ENCODE data around the gene ANKFN1. TPM values are rescaled to one million over a fixed set of nuclear protein-coding genes. Genes with fewer than 3 reads are reported as not detected.

Gene ANKFN1
- total RNA-seq, 1 experiment from 2014 or later = not detected

GRCh38 chr17:56178203-56178602 is 24.9 kb downstream of the ANKFN1 start:
- Mint-ChIP-seq H3K4me1 (peaks cover 11 to 23% of the 10 kb centered on the region in 2 experiments), H3K36me3 (ENCODE audit: insufficient read depth in 1 of 3, low read depth in 3 of 3) (no peaks in the 10 kb centered on the region), H3K27me3 (ENCODE audit: low read depth) (no peaks in the 10 kb centered on the region), H3K4me3 (no peak overlapping the region), H3K9me3 (no peaks in the 10 kb centered on the region), H3K27ac (no peak overlapping the region)
- Histone ChIP-seq H3K14ac (ENCODE audit: insufficient read depth, low read length) (no peak overlapping the region), H4K20me1 (ENCODE audit: control insufficient read depth, insufficient read depth, insufficient read length) (no peaks in the 10 kb centered on the region), H2AK5ac (ENCODE audit: insufficient read length, low read length) (no peak overlapping the region), H3K27ac (ENCODE audit: insufficient read length, low read depth, low read length) (no peak overlapping the region), H2BK5ac (ENCODE audit: insufficient read length, low read length) (no peak overlapping the region), H3K79me2 (ENCODE audit: insufficient read depth, low read length) (no peaks in the 10 kb centered on the region; the same call in 1 of the 2 replicates), H3K4me2 (ENCODE audit: insufficient read depth, insufficient read length, low read length) (no peak overlapping the region), H3K23ac (ENCODE audit: insufficient read length, low read depth, low read length) (no peak overlapping the region), H3K27me3 (ENCODE audit: insufficient read depth, low read length) (no peaks in the 10 kb centered on the region), H3K56ac (ENCODE audit: insufficient read length, low read depth, low read length) (no peak overlapping the region), H2BK120ac (ENCODE audit: low read depth, low read length, poor library complexity, severe bottlenecking) (no peak overlapping the region), H4K91ac (ENCODE audit: insufficient read length, low read depth, low read length) (no peak overlapping the region), H3K18ac (ENCODE audit: insufficient read length, low read depth, low read length) (no peak overlapping the region), H3K4me1 (ENCODE audit: insufficient read depth, low read length) (no peaks in the 10 kb centered on the region), H3K9ac (ENCODE audit: extremely low read depth, insufficient read length, low read length) (no peak overlapping the region), H4K5ac (ENCODE audit: insufficient read length, low read depth, low read length) (no peak overlapping the region), H3T11ph (ENCODE audit: low read length) (no peak overlapping the region), H3K4ac (ENCODE audit: low read depth, low read length) (no peak overlapping the region), H2AFZ (ENCODE audit: low read length) (no peak overlapping the region), H2BK20ac (ENCODE audit: low read depth, low read length, poor library complexity, severe bottlenecking) (no peak overlapping the region), H3K9me3 (ENCODE audit: control insufficient read depth, low read depth, low read length) (no peaks in the 10 kb centered on the region), H3K79me1 (ENCODE audit: insufficient read depth, low read depth, low read length, poor library complexity, severe bottlenecking) (no peaks in the 10 kb centered on the region), H4K8ac (replicated peaks; ENCODE audit: insufficient read length, low read depth, low read length) (no peak overlapping the region), H2BK12ac (ENCODE audit: insufficient read length, low read depth, low read length) (no peak overlapping the region), H2BK15ac (ENCODE audit: low read depth, low read length) (no peak overlapping the region), H3K23me2 (ENCODE audit: insufficient read length, low read depth, low read length, poor library complexity, severe bottlenecking) (no peaks in the 10 kb centered on the region)
- WGBS (ENCODE audit: extremely low coverage, insufficient read length, low lambda C conversion rate) = no CpG with 5 or more reads among the region's 5 CpGs
- TF ChIP-seq, protein P1, sequence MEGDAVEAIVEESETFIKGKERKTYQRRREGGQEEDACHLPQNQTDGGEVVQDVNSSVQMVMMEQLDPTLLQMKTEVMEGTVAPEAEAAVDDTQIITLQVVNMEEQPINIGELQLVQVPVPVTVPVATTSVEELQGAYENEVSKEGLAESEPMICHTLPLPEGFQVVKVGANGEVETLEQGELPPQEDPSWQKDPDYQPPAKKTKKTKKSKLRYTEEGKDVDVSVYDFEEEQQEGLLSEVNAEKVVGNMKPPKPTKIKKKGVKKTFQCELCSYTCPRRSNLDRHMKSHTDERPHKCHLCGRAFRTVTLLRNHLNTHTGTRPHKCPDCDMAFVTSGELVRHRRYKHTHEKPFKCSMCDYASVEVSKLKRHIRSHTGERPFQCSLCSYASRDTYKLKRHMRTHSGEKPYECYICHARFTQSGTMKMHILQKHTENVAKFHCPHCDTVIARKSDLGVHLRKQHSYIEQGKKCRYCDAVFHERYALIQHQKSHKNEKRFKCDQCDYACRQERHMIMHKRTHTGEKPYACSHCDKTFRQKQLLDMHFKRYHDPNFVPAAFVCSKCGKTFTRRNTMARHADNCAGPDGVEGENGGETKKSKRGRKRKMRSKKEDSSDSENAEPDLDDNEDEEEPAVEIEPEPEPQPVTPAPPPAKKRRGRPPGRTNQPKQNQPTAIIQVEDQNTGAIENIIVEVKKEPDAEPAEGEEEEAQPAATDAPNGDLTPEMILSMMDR (conservative IDR thresholded peaks at IDR 0.05) = no peak
- DNase-seq = no peak
